Heart left ventricle (tissue), 13 donors: ENCODE data around the gene FGFRL1.

Experiments
- CTCF ChIP-seq, 12 donors: fragments of 200-600 bp; sonication (generic) in 4 of 12; IDR thresholded peaks; one replicate each; pipeline versions ENCODE4 v1.5.0 to v1.8.0; 2018 to 2022; ENCODE audit warnings: antibody characterized with exemption in 12 of 12, mild to moderate bottlenecking in 5 of 12
- POLR2A ChIP-seq, 2 donors: fragments of 450-650 bp; IDR thresholded peaks; one replicate each; pipeline ENCODE4 v1.6.1; 2017; ENCODE audit warnings: antibody characterized with exemption in 2 of 2, mild to moderate bottlenecking in 2 of 2, moderate library complexity in 2 of 2
- donor health status: ischemic (EF 13 %, LVEDD 7.1; RV severe dilation, severe dysfunction).
- donor health status: DM: no; HTN: yes; CAD: no.
- donor health status: DM: no; HTN: no; CAD: no.
- donor health status: ischemic (EF 25% LVEDD 6.9; RV normal size, moderate dysfunction).
- donor health status: ischemic (EF 25% LVEDD 5.7; RV mildly dilated, moderate dysfunction).
- donor health status: ischemic (EF 35%, LVEDD 5.7; RV mildly dilated, moderate dysfunction).
- donor health status: nonischemic (EF 11% LVEDD 7.7; RV severe dilation, severe dysfunction).
- donor health status: DM: yes; HTN: yes; CAD: no.
- donor health status: PGD.
- donor health status: ischemic (EF 29% LVEDD 5.4; RV normal size, mild dysfunction).
- donor health status: nonischemic (EF 23%, LVEDD 6.1; RV moderate dilation, normal function).

DNA sequence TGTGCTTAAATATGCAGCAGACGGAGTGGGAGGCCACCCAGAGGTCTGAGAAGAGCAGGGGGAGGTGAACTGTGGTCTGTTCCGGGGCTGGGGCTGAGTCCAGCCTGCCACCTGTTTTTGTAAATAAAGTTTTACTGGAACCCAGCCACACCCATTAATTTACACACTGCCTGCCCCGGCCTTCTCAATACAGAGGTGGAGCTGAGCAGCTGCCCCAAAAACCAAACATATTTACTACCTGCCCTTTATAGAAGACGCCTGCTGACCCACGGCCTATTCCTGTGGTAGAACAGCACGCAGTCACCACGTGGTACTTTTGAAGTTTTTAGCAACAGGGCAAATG lies 45.9 kb downstream of the FGFRL1 start:
- no peak for TF ChIP-seq CTCF (IDR thresholded peaks at IDR 0.05)
- no peak for TF ChIP-seq POLR2A (IDR thresholded peaks at IDR 0.05)
